ENCODE data around the gene METTL25B. TPM values are rescaled to one million over a fixed set of nuclear protein-coding genes. Genes with fewer than 3 reads are reported as not detected.

Gene METTL25B
- total and polyA plus RNA-seq, 10 donors: 23.2 to 43.8 (median 33.9) TPM

DNA sequence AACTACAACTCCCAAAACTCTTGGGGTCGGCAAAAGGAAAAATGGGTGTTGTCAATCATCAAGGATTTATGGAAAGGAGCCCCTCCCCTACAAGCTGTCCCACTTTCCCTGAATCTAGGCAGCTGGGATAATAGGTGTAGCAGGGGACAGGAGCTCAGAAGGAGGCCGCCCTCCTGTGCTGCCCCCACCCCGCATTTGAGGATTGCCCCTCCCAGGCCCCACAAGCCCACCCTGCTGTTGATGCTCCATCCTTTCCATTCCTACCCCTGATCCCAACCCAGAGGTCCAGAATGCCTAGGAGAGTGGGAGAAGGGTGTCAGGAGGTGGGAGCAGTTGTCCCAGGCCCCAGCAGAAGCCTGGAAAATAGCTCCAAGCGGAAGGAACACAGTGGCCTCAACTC is 14.5 kb downstream of the METTL25B start:
- WGBS, 5 donors: 90 to 98% (median 96%) methylated on average over 4 of the region's 4 CpGs
- no peaks in the 10 kb centered on the region for H3K27me3 ChIP-seq (replicated peaks in 1 of 7)
- H3K36me3 ChIP-seq: peaks cover 0 to 50% (median 32%) of the 10 kb centered on the region in 6 donors
- intact Hi-C loops (cut with DNase I; ENCODE audit: low total_unique reads): no loop called here
- no peak overlapping the region for H3K4me3 ChIP-seq
- DNase-seq: peak; percentile 71
- TF ChIP-seq, protein P1, sequence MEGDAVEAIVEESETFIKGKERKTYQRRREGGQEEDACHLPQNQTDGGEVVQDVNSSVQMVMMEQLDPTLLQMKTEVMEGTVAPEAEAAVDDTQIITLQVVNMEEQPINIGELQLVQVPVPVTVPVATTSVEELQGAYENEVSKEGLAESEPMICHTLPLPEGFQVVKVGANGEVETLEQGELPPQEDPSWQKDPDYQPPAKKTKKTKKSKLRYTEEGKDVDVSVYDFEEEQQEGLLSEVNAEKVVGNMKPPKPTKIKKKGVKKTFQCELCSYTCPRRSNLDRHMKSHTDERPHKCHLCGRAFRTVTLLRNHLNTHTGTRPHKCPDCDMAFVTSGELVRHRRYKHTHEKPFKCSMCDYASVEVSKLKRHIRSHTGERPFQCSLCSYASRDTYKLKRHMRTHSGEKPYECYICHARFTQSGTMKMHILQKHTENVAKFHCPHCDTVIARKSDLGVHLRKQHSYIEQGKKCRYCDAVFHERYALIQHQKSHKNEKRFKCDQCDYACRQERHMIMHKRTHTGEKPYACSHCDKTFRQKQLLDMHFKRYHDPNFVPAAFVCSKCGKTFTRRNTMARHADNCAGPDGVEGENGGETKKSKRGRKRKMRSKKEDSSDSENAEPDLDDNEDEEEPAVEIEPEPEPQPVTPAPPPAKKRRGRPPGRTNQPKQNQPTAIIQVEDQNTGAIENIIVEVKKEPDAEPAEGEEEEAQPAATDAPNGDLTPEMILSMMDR (IDR thresholded peaks at IDR 0.05 in 8 of 11, conservative IDR thresholded peaks at IDR 0.05 in 3 of 11): no peak
- TF ChIP-seq POLR2AphosphoS5 (IDR thresholded peaks at IDR 0.05): no peak
- TF ChIP-seq POLR2A (IDR thresholded peaks at IDR 0.05): no peak
- H3K27ac ChIP-seq: peak overlapping the region in 3 of 8 donors; percentile 2 to 97 (median 96)
- H3K9me3 ChIP-seq: no peaks in the 10 kb centered on the region
- peaks cover 25 to 90% (median 54%) of the 10 kb centered on the region in 6 donors for H3K4me1 ChIP-seq

- TF ChIP-seq POLR2A (IDR thresholded peaks at IDR 0.05) (no peak), POLR2AphosphoS5 (IDR thresholded peaks at IDR 0.05) (no peak)
- TF ChIP-seq, protein P1 (IDR thresholded peaks at IDR 0.05 in 8 of 11, conservative IDR thresholded peaks at IDR 0.05 in 3 of 11): no peak
- Histone ChIP-seq H3K4me1 (peaks cover 33 to 95% (median 63%) of the 10 kb centered on the region in 6 donors), H3K27me3 (replicated peaks in 1 of 7) (no peaks in the 10 kb centered on the region), H3K9me3 (no peaks in the 10 kb centered on the region), H3K27ac (peak overlapping the region in 3 of 8 donors; percentile 95 to 97 (median 96)), H3K4me3 (no peak overlapping the region), H3K36me3 (peaks cover 0 to 42% (median 30%) of the 10 kb centered on the region in 6 donors)
- intact Hi-C loops (cut with DNase I; ENCODE audit: low total_unique reads): no loop called here
- WGBS, 5 donors: 69 to 84% (median 80%) methylated on average over 14 of the region's 14 CpGs
- no peak for DNase-seq
These were observed 15.4 kb downstream of the METTL25B start for GRCh38 chr1:156743367-156744302.

DNA sequence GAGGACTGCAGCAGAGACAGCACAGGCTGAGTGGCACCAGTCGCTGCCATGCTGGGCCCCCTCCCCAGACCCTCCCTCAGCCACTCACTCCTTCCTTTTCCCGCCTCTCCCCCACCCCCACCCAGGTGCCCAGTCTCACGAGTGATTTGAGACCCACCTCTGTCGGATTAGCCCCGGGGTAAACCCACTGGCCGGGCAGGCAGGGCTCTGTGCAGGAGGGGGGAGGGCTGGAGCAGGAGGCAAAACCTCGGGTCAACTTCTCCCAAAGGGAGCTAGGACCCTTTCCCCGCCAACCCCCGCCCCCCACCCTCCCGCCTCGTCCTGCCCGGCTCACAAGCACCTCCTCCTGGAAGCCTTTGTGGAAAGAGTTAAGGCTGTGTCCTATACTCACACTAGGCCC is 16.1 kb downstream of the METTL25B start:
- TF ChIP-seq POLR2A (IDR thresholded peaks at IDR 0.05) (no peak), POLR2AphosphoS5 (IDR thresholded peaks at IDR 0.05) (no peak)
- TF ChIP-seq, protein P1 (IDR thresholded peaks at IDR 0.05 in 8 of 11, conservative IDR thresholded peaks at IDR 0.05 in 3 of 11): no peak
- H3K9me3 ChIP-seq: no peaks in the 10 kb centered on the region
- intact Hi-C loops (cut with DNase I; ENCODE audit: low total_unique reads): no loop called here
- H3K27ac ChIP-seq: peak overlapping the region in 3 of 8 donors; percentile 95 to 97 (median 96)
- H3K4me3 ChIP-seq: no peak overlapping the region
- H3K27me3 ChIP-seq (replicated peaks in 1 of 7): no peaks in the 10 kb centered on the region
- WGBS, 5 donors: 74 to 87% (median 76%) methylated on average over 7 to 12 of the region's 12 CpGs
- peaks cover 0 to 42% (median 30%) of the 10 kb centered on the region in 6 donors for H3K36me3 ChIP-seq
- DNase-seq: no peak
- H3K4me1 ChIP-seq: peaks cover 40 to 97% (median 67%) of the 10 kb centered on the region in 6 donors
